KMS-11 (cell line): Measurements from ENCODE around the gene LAG3.

Source experiments
- H2AFZ ChIP-seq: fragments of 200-600 bp; sonication (generic); 2 replicates; pipeline ENCODE4 v1.6.1; 2016; ENCODE audit warnings: antibody characterized with exemption, mixed run types, low read depth
- H3K27ac ChIP-seq: fragments of 200-600 bp; sonication (generic); 2 replicates; pipeline ENCODE4 v1.6.1; 2016; ENCODE audit warnings: mild to moderate bottlenecking, mixed run types
- H3K27me3 ChIP-seq: fragments of 200-600 bp; sonication (generic); 2 replicates; pipeline ENCODE4 v1.6.1; 2017; ENCODE audit warnings: mild to moderate bottlenecking, low read depth, mixed run types, moderate library complexity; ENCODE audit not compliant: insufficient read depth
- H3K36me3 ChIP-seq: fragments of 200-600 bp; sonication (generic); 2 replicates; pipeline ENCODE4 v1.6.1; 2017; ENCODE audit warnings: mild to moderate bottlenecking, mixed run types; ENCODE audit not compliant: insufficient read depth
- H3K4me1 ChIP-seq: fragments of 200-600 bp; sonication (generic); 2 replicates; pipeline ENCODE4 v1.6.1; 2016; ENCODE audit warnings: mild to moderate bottlenecking, low read depth, mixed run types; ENCODE audit not compliant: poor library complexity, severe bottlenecking
- H3K4me2 ChIP-seq: fragments of 200-600 bp; sonication (generic); 2 replicates; pipeline ENCODE4 v1.7.0; 2016; ENCODE audit warnings: mild to moderate bottlenecking, mixed run types
- H3K4me3 ChIP-seq: fragments of 200-600 bp; sonication (generic); IDR thresholded peaks from 2 replicates; pipeline ENCODE4 v1.6.1; 2017; ENCODE audit warnings: low read depth, low read length, mixed read lengths; ENCODE audit not compliant: insufficient read depth
- H3K79me2 ChIP-seq: fragments of 200-600 bp; sonication (generic); 2 replicates; pipeline ENCODE4 v1.6.1; 2016; ENCODE audit warnings: low read depth, mixed run types; ENCODE audit not compliant: insufficient read depth
- H3K9ac ChIP-seq: fragments of 200-600 bp; sonication (generic); 2 replicates; pipeline ENCODE4 v1.6.1; 2016; ENCODE audit warnings: mild to moderate bottlenecking, mixed run types
- H4K20me1 ChIP-seq: fragments of 200-600 bp; sonication (generic); 2 replicates; pipeline ENCODE4 v1.6.1; 2016; ENCODE audit warnings: mild to moderate bottlenecking, mixed run types; ENCODE audit not compliant: insufficient read depth
- TF ChIP-seq, protein P1 (sequence below): fragments of 200-600 bp; sonication (generic); conservative IDR thresholded peaks from 2 replicates; pipeline ENCODE4 v1.6.1; 2017; ENCODE audit warnings: low read depth, mild to moderate bottlenecking, antibody characterized with exemption, low read length, moderate library complexity, mixed read lengths

Gene LAG3

DNA sequence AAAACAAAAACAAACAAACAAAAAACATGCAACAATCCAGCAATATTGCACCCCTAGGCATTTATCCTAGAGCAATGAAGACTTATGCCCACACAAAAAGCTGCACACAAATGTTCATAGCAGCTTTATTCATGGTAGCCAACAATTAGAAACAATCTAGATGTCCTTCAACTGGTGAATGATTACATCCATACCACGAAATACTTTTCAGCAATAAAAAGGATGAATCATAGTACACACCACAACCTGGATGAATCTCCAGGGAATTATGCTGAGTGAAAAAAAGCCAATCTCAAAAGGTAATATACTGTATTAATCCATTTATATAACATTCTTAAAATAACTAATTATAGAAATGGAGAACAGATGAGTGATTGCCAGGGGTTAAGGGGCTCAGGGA is 34.9 kb downstream of the LAG3 start:
- no peaks in the 10 kb centered on the region for H3K27me3 ChIP-seq
- no peak overlapping the region for H3K9ac ChIP-seq
- H3K79me2 ChIP-seq = no peaks in the 10 kb centered on the region
- no peak overlapping the region for H2AFZ ChIP-seq
- H3K36me3 ChIP-seq = no peaks in the 10 kb centered on the region
- no peaks in the 10 kb centered on the region for H3K4me1 ChIP-seq
- TF ChIP-seq, protein P1, sequence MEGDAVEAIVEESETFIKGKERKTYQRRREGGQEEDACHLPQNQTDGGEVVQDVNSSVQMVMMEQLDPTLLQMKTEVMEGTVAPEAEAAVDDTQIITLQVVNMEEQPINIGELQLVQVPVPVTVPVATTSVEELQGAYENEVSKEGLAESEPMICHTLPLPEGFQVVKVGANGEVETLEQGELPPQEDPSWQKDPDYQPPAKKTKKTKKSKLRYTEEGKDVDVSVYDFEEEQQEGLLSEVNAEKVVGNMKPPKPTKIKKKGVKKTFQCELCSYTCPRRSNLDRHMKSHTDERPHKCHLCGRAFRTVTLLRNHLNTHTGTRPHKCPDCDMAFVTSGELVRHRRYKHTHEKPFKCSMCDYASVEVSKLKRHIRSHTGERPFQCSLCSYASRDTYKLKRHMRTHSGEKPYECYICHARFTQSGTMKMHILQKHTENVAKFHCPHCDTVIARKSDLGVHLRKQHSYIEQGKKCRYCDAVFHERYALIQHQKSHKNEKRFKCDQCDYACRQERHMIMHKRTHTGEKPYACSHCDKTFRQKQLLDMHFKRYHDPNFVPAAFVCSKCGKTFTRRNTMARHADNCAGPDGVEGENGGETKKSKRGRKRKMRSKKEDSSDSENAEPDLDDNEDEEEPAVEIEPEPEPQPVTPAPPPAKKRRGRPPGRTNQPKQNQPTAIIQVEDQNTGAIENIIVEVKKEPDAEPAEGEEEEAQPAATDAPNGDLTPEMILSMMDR = no peak
- H3K27ac ChIP-seq = no peak overlapping the region
- H3K4me2 ChIP-seq = no peak overlapping the region
- no peaks in the 10 kb centered on the region for H4K20me1 ChIP-seq
- H3K4me3 ChIP-seq = no peak overlapping the region

DNA sequence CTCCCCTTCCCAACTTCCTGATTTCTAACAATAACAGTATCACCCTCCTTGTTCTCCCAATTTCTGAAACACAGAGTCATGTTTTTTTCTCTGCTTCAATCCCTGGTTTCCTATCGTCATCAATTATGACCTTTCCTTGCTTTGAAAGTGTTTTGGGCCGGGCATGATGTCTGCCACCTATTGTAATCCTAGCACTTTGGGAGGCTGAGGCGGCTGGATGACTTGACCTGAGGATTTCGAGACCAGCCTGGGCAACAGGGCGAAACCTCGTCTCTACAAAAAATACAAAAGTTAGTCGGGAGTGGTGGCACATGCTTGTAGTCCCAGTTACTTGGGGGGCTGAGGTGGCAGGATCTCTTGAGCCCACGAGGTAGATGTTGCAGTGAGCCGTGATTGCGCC is 36.7 kb downstream of the LAG3 start:
- TF ChIP-seq, protein P1 = no peak
- H3K4me1 ChIP-seq = no peaks in the 10 kb centered on the region
- H3K9ac ChIP-seq = no peak overlapping the region
- H3K79me2 ChIP-seq = no peaks in the 10 kb centered on the region
- no peak overlapping the region for H3K4me3 ChIP-seq
- no peak overlapping the region for H3K4me2 ChIP-seq
- no peaks in the 10 kb centered on the region for H3K36me3 ChIP-seq
- H3K27ac ChIP-seq = no peak overlapping the region
- no peak overlapping the region for H2AFZ ChIP-seq
- no peaks in the 10 kb centered on the region for H3K27me3 ChIP-seq
- H4K20me1 ChIP-seq = no peaks in the 10 kb centered on the region

- no peak overlapping the region for H3K4me2 ChIP-seq
- H3K27ac ChIP-seq = no peak overlapping the region
- TF ChIP-seq, protein P1 = no peak
- no peaks in the 10 kb centered on the region for H4K20me1 ChIP-seq
- peaks cover 4% of the 10 kb centered on the region; the same call in 1 of the 2 replicates for H3K27me3 ChIP-seq
- H3K79me2 ChIP-seq = no peaks in the 10 kb centered on the region
- H3K4me3 ChIP-seq = no peak overlapping the region
- H3K9ac ChIP-seq = no peak overlapping the region
- H3K36me3 ChIP-seq = no peaks in the 10 kb centered on the region
- no peaks in the 10 kb centered on the region for H3K4me1 ChIP-seq
- no peak overlapping the region for H2AFZ ChIP-seq
These were observed 38.4 kb downstream of the LAG3 start for GRCh38 chr12:6810758-6811157.

GRCh38 chr12:6813363-6813762 is 41.0 kb downstream of the LAG3 start:
- Histone ChIP-seq H2AFZ (no peak overlapping the region), H4K20me1 (no peaks in the 10 kb centered on the region), H3K4me1 (no peaks in the 10 kb centered on the region), H3K79me2 (no peaks in the 10 kb centered on the region), H3K36me3 (no peaks in the 10 kb centered on the region), H3K4me3 (no peak overlapping the region), H3K27ac (no peak overlapping the region), H3K9ac (no peak overlapping the region), H3K4me2 (no peak overlapping the region), H3K27me3 (peaks cover 4% of the 10 kb centered on the region; the same call in 1 of the 2 replicates)
- TF ChIP-seq, protein P1 = no peak

GRCh38 chr12:6816598-6816997 is 44.3 kb downstream of the LAG3 start:
- no peak overlapping the region for H3K4me3 ChIP-seq
- H3K9ac ChIP-seq = no peak overlapping the region
- no peaks in the 10 kb centered on the region for H3K79me2 ChIP-seq
- H4K20me1 ChIP-seq = no peaks in the 10 kb centered on the region
- TF ChIP-seq, protein P1 = no peak
- H3K27ac ChIP-seq = no peak overlapping the region
- H3K27me3 ChIP-seq = peaks cover 20% of the 10 kb centered on the region
- no peak overlapping the region for H3K4me2 ChIP-seq
- no peaks in the 10 kb centered on the region for H3K4me1 ChIP-seq
- H2AFZ ChIP-seq = no peak overlapping the region
- H3K36me3 ChIP-seq = no peaks in the 10 kb centered on the region
